PC-9 (cell line): ENCODE data around the gene CCDC34. TPM values are rescaled to one million over a fixed set of nuclear protein-coding genes. Genes with fewer than 3 reads are reported as not detected.

Source experiments
- BruUV-seq: library from RNA; stranded (reverse); fragments of 400-500 nt; replicated peaks from 2 replicates; lab custom pipeline; 2021; lab: Mats Ljungman, UMichigan
- CTCF ChIA-PET: fragments of 300-600 bp; sonication (Branson Sonifier 250); formaldehyde crosslinking; loops from one replicate; lab custom pipeline; 2022; ENCODE audit warnings: antibody characterized with exemption; lab: Charles Lee
- POLR2A ChIA-PET: fragments of 300-600 bp; sonication (Branson Sonifier 250); formaldehyde crosslinking; loops from one replicate; lab custom pipeline; 2022; ENCODE audit warnings: antibody characterized with exemption; ENCODE audit not compliant: unreplicated experiment; lab: Charles Lee
- DNase-seq, 2 experiments: peaks; one replicate each; pipeline versions ENCODE4 v3.0.0 to v3.0.0-alpha.2; 2015 to 2022; ENCODE audit warnings: mixed read lengths in 1 of 2
- H2AFZ ChIP-seq: fragments of 200-600 bp; sonication (generic); 2 replicates; pipeline ENCODE4 v1.8.1; 2017; ENCODE audit warnings: antibody characterized with exemption
- H3F3A ChIP-seq: fragments of 200-600 bp; sonication (generic); 2 replicates; pipeline ENCODE4 v1.8.1; 2017; ENCODE audit warnings: antibody characterized with exemption, mild to moderate bottlenecking, low read depth; ENCODE audit not compliant: insufficient read depth
- H3K27ac ChIP-seq: fragments of 200-600 bp; sonication (generic); 2 replicates; pipeline ENCODE4 v1.6.1; 2016; ENCODE audit warnings: mixed run types
- H3K27me3 ChIP-seq: fragments of 200-600 bp; sonication (generic); 2 replicates; pipeline ENCODE4 v1.6.1; 2016; ENCODE audit warnings: low read depth, mixed run types; ENCODE audit not compliant: insufficient read depth
- H3K36me3 ChIP-seq: fragments of 200-600 bp; sonication (generic); 2 replicates; pipeline ENCODE4 v1.6.1; 2016; ENCODE audit warnings: low read depth, mixed run types
- H3K4me1 ChIP-seq: fragments of 200-600 bp; sonication (generic); replicated peaks from 2 replicates; pipeline ENCODE4 v1.6.1; 2016; ENCODE audit warnings: mixed run types; ENCODE audit not compliant: insufficient read depth
- H3K4me2 ChIP-seq: fragments of 200-600 bp; sonication (generic); 2 replicates; pipeline ENCODE4 v1.6.1; 2017; ENCODE audit warnings: mixed run types
- H3K4me3 ChIP-seq: fragments of 200-600 bp; sonication (generic); 2 replicates; pipeline ENCODE4 v1.6.1; 2016; ENCODE audit warnings: mixed run types
- H3K79me2 ChIP-seq: fragments of 200-600 bp; sonication (generic); 2 replicates; pipeline ENCODE4 v1.6.1; 2017; ENCODE audit warnings: low read depth, mixed run types
- H3K9me2 ChIP-seq: fragments of 200-600 bp; sonication (generic); 2 replicates; pipeline ENCODE4 v1.8.1; 2017; ENCODE audit warnings: mild to moderate bottlenecking; ENCODE audit not compliant: insufficient read depth
- H3K9me3 ChIP-seq: fragments of 200-600 bp; sonication (generic); 2 replicates; pipeline ENCODE4 v1.8.1; 2016; ENCODE audit warnings: low read depth; ENCODE audit not compliant: insufficient read depth
- H4K20me1 ChIP-seq: fragments of 200-600 bp; sonication (generic); 2 replicates; pipeline ENCODE4 v1.8.1; 2017; ENCODE audit not compliant: insufficient read depth
- CTCF ChIP-seq: fragments of 200-600 bp; sonication (generic); conservative IDR thresholded peaks from 2 replicates; pipeline ENCODE4 v1.6.1; 2017; ENCODE audit warnings: mixed run types, antibody characterized with exemption, mild to moderate bottlenecking, moderate library complexity
- EZH2 ChIP-seq: fragments of 200-600 bp; sonication (generic); IDR thresholded peaks from 2 replicates; pipeline ENCODE4 v1.8.0; 2017; ENCODE audit warnings: antibody characterized with exemption, low read depth
- intact Hi-C: fragments of 100-400 bp; cut with micrococcal nuclease; formaldehyde crosslinking; loops from one replicate; pipeline ENCODE4 v1.10.0; 2022; ENCODE audit not compliant: unreplicated experiment
- total RNA-seq: library from RNA; stranded (reverse); gene quantifications from 2 replicates; pipeline ENCODE4 v1.2.3, GENCODE V29; 2021

CCDC34 gene
- total RNA-seq, 1 experiment from 2014 or later = 33.6 TPM

DNA sequence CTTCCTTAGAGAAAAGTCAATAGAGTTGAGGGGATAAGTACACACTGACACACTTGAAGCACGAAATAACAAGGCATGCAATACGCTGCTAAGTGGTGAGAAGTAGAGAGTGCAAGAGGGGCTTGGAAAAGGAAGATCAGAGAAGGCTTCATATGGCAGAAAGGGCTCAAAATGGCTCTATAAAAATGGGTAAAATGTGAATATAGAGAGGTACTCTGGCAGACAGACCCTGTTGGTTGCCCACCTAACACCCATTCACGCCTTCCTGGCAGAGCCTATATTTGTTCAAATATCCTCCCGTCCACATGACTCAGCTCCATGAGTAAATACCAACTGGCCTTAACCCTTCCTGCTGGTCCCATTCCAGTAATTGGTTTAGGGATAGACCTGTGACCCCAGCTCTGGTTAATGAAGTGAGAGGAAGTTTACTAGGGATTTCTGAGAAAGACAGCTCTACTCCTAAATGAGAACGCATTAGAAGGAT, 38.9 kb upstream of the CCDC34 start:
- BruUV-seq = no TSS peak
- ChIA-PET POLR2A (no interaction called here), CTCF (no interaction called here)
- Histone ChIP-seq H2AFZ (no peak overlapping the region), H3K27me3 (no peaks in the 10 kb centered on the region), H4K20me1 (no peaks in the 10 kb centered on the region), H3F3A (peaks cover 29% of the 10 kb centered on the region; the same call in 1 of the 2 replicates), H3K4me2 (peak overlapping the region; percentile 72), H3K79me2 (peaks cover 34% of the 10 kb centered on the region), H3K9me3 (no peaks in the 10 kb centered on the region), H3K9me2 (no peaks in the 10 kb centered on the region), H3K4me3 (peak overlapping the region; percentile 27; the same call in 1 of the 2 replicates), H3K4me1 (peaks cover 47% of the 10 kb centered on the region), H3K36me3 (no peaks in the 10 kb centered on the region), H3K27ac (peak overlapping the region; percentile 85)
- intact Hi-C loops = no loop called here
- peak in 1 of 2 experiments; percentile 55 for DNase-seq
- TF ChIP-seq CTCF (no peak), EZH2 (no peak)

GRCh38 chr11:27401280-27401832, 38.3 kb upstream of the CCDC34 start:
- intact Hi-C loops = no loop called here
- Histone ChIP-seq H3K36me3 (no peaks in the 10 kb centered on the region), H3F3A (peaks cover 34% of the 10 kb centered on the region), H2AFZ (no peak overlapping the region), H3K79me2 (peaks cover 34% of the 10 kb centered on the region), H3K27me3 (no peaks in the 10 kb centered on the region), H3K4me1 (peaks cover 52% of the 10 kb centered on the region), H3K27ac (peak overlapping the region; percentile 85), H3K4me3 (peak overlapping the region; percentile 27; the same call in 1 of the 2 replicates), H3K4me2 (peak overlapping the region; percentile 72), H4K20me1 (no peaks in the 10 kb centered on the region), H3K9me3 (no peaks in the 10 kb centered on the region), H3K9me2 (no peaks in the 10 kb centered on the region)
- BruUV-seq = no TSS peak
- DNase-seq = no peak
- POLR2A ChIA-PET = no interaction called here
- TF ChIP-seq EZH2 = no peak
- TF ChIP-seq CTCF = no peak
- CTCF ChIA-PET = interaction anchor here (0.5 kb wide), 1 partner anchor 268 kb away, joined by 3 read pairs; no protein-coding TSS in a partner anchor

DNA sequence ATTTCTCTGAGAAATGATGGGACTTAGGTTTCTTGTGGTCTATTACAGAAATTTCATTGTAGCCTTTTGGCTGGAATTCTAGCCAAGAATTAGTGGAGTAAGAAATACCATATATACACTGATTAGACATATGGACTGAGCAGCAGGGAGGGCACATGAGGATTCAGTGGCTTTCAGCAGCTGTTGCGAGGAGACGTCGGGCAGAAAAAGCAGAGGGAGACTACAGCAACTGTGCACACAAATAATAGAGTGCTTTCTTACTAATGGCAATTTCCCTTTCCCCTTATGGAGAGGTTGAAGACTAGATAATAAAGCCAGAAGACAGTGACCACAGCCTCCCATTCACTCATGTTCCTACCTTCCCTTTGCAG, 35.4 kb upstream of the CCDC34 start:
- no peak overlapping the region for H2AFZ ChIP-seq
- peaks cover 43% of the 10 kb centered on the region for H3K79me2 ChIP-seq
- TF ChIP-seq EZH2 = no peak
- no peak for TF ChIP-seq CTCF
- H4K20me1 ChIP-seq = no peaks in the 10 kb centered on the region
- H3K36me3 ChIP-seq = no peaks in the 10 kb centered on the region
- no peak overlapping the region for H3K27ac ChIP-seq
- DNase-seq = no peak
- ChIA-PET CTCF (no interaction called here), POLR2A (interaction anchor here (0.7 kb wide), 1 partner anchor 66 kb away, joined by 4 read pairs; no protein-coding TSS in a partner anchor)
- H3K4me1 ChIP-seq = peaks cover 82% of the 10 kb centered on the region
- no TSS peak for BruUV-seq
- no peak overlapping the region for H3K4me3 ChIP-seq
- H3F3A ChIP-seq = peaks cover 50% of the 10 kb centered on the region
- H3K4me2 ChIP-seq = no peak overlapping the region
- no peaks in the 10 kb centered on the region for H3K27me3 ChIP-seq
- no peaks in the 10 kb centered on the region for H3K9me3 ChIP-seq
- H3K9me2 ChIP-seq = no peaks in the 10 kb centered on the region
- intact Hi-C loops = loop anchor here (10.0 kb wide), 1 partner anchor 184 kb away; no protein-coding TSS in a partner anchor
